ENCODE results near the gene RARG.

DNA sequence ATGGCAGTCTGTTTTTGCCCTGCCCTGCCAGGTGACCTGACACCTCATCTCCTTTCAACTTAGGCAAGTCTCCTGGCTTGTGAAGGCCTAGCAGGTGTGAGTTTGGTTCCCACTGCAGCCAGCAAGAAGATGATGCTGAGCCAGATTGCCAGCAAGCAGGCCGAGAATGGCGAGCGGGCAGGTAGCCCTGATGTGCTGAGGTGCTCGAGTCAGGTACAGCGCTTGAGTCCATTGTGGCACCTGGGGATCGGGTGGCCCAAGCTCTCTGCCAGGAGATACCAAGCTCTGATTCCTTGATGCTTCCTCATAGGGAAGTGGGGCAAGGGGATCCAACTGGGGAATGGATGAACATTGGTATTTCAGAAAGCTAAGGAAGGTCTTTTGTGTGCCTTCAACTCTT is 47.2 kb downstream of the RARG start:
- TF ChIP-seq, protein P1, sequence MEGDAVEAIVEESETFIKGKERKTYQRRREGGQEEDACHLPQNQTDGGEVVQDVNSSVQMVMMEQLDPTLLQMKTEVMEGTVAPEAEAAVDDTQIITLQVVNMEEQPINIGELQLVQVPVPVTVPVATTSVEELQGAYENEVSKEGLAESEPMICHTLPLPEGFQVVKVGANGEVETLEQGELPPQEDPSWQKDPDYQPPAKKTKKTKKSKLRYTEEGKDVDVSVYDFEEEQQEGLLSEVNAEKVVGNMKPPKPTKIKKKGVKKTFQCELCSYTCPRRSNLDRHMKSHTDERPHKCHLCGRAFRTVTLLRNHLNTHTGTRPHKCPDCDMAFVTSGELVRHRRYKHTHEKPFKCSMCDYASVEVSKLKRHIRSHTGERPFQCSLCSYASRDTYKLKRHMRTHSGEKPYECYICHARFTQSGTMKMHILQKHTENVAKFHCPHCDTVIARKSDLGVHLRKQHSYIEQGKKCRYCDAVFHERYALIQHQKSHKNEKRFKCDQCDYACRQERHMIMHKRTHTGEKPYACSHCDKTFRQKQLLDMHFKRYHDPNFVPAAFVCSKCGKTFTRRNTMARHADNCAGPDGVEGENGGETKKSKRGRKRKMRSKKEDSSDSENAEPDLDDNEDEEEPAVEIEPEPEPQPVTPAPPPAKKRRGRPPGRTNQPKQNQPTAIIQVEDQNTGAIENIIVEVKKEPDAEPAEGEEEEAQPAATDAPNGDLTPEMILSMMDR (IDR thresholded peaks at IDR 0.05): no peak
- TF ChIP-seq POLR2A (IDR thresholded peaks at IDR 0.05): no peak
